22Rv1 (cell line): Measurements from ENCODE around the gene PRSS21.

Source experiments
- H3K27ac ChIP-seq: fragments of 450-650 bp; 2 replicates; pipeline ENCODE4 v1.5.1; 2017
- ZFX ChIP-seq: fragments of 450-650 bp; IDR thresholded peaks from 2 replicates; pipeline ENCODE4 v1.6.1; 2017; ENCODE audit warnings: antibody characterized with exemption, borderline replicate concordance
- TF ChIP-seq, protein P1 (sequence below): fragments of 450-650 bp; IDR thresholded peaks from 2 replicates; pipeline ENCODE4 v1.5.1; 2017; ENCODE audit warnings: mild to moderate bottlenecking

Gene PRSS21

DNA sequence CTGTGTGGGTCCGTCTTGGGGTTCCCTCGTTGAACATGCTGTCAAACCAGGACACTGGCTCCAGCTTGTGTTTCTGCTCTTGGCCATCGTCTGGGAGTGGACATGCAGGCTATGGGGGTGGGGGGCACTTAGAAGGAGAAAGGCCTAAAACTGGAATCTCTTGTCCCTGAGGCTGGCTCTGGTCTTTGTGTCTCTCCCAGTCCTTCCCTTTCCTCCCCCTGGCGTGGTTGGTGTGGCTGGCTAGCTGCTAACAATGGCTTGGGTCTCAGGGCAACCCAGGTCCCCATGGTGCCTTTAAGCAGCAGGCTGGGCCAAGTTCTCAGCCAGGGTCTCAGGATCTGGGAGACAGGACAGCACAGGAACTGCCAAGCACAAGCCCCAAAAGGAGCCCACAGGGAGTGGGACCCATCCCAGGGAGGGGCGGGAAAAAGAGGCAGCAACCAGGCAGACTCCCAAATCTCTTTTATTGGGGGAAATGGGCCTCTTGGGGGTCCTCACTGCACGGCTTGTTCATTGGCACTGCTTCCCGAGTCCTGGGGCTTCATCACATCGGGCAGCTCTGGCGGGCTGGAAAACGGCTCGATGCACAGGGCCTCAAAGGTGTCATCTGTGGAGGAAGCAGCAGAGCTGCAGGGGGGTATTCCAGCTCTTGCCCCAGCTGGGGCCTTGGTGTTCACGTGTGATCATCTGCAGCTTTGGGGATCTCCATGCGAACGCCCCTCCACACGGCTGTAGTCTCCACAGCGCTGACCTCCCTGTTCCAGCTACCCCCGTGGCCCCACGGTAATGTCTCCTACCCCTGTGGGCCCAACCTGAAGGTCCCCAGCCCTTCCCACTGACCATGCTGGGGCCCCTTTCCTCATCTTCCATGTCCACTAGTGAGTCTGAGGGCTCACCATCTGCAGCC is 45.3 kb upstream of the PRSS21 start:
- TF ChIP-seq ZFX = no peak
- TF ChIP-seq, protein P1, sequence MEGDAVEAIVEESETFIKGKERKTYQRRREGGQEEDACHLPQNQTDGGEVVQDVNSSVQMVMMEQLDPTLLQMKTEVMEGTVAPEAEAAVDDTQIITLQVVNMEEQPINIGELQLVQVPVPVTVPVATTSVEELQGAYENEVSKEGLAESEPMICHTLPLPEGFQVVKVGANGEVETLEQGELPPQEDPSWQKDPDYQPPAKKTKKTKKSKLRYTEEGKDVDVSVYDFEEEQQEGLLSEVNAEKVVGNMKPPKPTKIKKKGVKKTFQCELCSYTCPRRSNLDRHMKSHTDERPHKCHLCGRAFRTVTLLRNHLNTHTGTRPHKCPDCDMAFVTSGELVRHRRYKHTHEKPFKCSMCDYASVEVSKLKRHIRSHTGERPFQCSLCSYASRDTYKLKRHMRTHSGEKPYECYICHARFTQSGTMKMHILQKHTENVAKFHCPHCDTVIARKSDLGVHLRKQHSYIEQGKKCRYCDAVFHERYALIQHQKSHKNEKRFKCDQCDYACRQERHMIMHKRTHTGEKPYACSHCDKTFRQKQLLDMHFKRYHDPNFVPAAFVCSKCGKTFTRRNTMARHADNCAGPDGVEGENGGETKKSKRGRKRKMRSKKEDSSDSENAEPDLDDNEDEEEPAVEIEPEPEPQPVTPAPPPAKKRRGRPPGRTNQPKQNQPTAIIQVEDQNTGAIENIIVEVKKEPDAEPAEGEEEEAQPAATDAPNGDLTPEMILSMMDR = no peak
- peak overlapping the region; percentile 34 for H3K27ac ChIP-seq

DNA sequence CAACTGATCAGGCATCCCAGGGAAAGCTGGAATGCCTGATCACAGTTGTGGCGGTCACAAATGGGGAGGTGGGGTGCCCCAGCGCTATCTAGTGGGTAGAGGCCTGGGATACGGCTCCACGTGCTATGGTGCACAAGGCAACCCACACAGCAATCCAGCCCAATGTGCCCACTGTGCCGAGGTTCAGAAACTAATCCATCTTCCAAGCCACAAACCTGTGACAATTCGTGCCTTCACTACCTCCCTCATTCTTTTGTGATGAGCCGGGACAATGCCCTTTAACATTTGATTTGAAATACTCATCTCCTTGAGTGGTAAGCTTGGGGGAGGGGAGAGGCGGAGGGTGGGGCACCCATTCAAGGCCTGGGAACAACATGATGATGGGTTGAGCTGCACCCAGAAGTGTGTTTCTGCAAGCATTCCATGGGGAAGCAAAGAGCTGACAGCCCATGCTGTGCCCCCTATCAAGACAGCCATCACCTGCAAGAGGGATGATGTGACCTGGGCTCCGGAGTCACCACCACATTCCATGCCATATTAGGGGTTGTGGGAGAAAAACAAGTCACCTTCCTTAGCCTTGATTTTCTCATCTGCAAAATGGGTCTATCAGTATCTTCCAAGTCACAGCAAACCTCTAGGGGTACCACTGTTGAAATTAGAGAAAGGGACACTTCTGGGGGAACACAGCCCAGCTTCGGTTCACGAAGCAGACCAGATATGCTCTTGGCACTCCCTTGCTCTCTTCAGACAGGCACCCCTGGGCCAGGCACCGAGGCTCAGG is 43.7 kb upstream of the PRSS21 start:
- TF ChIP-seq ZFX = no peak
- TF ChIP-seq, protein P1 = no peak
- H3K27ac ChIP-seq = peak overlapping the region; percentile 29

DNA sequence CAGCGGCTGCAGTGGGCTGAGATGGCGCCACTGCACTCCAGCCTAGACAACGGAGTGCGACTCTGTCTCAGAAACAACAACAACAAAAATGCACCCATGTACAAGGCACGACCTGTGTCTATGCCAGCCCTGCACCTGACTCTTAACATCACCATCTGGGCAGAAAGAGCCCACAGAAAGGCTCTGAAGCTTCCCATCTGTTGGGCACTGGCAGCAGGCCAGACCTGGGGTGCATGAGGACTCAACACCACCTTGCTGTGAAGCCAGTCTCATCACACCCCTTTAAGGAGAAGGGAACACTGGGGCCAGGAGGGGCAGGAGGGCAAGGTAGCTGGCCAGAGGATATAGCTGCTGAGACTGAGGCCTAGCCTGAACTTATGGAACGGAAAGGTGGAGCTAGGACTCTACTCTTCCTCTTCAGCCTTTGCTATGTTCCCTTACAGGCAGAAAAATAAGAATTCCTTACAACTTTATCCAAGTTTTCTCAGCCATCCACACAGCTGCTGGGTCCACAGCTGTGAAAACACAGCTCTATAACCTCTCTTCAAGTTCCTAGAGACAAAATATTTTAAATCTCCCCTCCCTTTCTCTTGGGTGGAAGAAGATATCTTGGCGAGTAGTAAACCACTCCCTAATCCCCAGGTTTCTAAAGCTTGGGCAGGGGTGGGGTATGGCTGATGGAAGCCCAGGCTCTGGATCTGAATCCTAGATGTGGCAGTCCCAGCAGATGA is 42.7 kb upstream of the PRSS21 start:
- 0 out of 2 replicates have a peak overlapping the region, but pooled peaks have one; percentile 93 for H3K27ac ChIP-seq

DNA sequence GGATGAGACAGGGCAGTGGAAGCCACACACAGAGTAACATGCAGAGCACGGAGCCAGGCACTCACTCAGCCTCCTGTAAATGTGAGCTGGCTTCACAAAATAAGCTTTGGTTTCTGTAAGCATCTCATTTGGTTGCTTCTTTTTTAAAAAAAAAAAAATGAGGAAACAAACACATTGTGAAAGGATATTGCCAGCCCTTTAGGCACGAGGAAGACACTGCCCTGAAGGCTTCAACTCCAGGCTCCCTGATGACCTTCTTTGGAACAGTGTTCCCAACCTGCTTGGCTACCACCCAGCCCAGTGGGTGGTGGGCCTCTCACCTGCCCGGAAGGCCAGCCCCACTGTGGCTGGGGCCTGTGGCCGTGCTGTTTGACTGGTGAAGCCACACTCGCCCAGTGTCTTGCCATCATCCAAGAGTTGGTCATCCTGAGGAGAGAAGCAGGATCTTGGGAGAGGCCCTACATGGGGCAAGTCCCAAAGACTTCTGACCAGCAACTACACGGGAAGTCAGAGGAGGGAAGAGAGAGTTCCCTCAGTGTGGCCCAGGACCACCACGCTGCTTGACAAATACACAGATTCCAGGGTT is 41.8 kb upstream of the PRSS21 start:
- no peak for TF ChIP-seq ZFX
- TF ChIP-seq, protein P1 = no peak
- H3K27ac ChIP-seq = 0 out of 2 replicates have a peak overlapping the region, but pooled peaks have one; percentile 93

More for the DNA sequence above, 42.7 kb upstream of the PRSS21 start:
- TF ChIP-seq, protein P1 = no peak
- TF ChIP-seq ZFX = no peak

DNA sequence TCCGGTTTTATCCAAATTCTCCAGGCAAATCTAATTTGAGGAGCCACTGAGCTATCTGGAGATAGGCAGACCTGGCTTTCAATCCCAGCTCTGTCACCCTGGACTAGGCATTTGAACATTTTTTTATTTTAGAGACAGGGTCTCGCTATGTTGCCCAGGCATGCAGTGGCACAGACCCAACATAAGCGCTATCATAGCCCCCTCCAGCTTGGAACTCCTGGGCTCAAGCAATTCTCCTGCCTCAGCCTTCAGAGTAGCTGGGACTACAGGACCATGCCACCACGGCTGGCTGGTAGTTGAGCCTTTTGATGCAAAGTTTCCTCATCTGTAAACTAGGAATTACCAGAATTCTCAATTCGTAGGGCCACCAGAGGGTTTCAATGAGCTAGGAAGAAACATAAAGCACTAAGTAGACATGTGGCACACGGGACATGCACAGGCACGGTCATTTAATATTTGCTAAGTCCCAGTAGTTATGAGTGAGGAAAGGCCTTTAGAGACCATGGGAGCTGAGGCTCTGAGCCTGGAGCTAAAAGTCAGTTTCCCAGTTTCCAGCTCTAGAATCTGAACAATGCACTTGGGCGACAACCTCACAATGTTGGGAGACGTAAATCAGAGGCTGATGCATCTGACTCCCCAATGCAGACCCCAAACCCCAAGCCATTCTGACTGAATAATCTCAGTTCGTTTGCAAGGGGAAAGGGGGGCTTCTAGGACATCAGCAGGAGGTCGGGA is 41.1 kb upstream of the PRSS21 start:
- TF ChIP-seq, protein P1 = no peak
- no peak for TF ChIP-seq ZFX
- H3K27ac ChIP-seq = peak overlapping the region; percentile 93; the same call in 1 of the 2 replicates

DNA sequence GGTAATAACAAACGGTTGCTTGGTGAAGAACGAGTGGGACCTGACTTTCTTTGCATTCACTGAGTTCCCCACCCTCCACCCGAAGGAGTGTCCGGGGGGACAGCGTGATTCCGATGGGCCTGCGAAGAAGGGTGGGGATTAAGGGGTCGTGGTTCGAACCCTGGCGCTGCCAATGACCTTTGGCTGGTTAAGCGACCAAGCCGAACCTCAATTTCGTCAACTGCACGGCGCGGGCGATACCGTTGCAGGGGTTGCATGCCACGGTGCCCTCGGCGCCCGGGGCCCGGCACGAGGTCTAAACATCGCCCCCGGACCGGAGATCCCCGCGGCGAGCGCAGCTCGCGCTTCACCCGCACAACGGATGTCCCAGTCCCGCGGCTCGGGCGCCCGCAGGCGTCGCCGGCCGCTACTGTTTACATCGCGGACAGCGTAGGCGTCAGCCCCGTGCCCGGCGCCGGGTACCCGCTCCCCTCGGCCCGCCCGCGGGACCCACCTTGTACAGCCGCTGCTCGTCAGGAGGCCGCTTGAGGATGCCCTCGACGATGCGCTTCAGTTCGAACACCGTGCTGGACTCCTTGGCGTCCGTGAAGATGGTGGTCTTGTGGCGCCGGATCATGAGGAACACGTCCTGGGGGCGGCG is 40.4 kb upstream of the PRSS21 start:
- peak overlapping the region; percentile 93 for H3K27ac ChIP-seq
- no peak for TF ChIP-seq ZFX
- TF ChIP-seq, protein P1 = no peak
